Measurements from ENCODE around the gene ADARB2. TPM values are rescaled to one million over a fixed set of nuclear protein-coding genes. Genes with fewer than 3 reads are reported as not detected.
"Not testable (repeated sequence)": the region's sequence is repeated elsewhere in the genome, so short reads cannot be mapped to it uniquely, and the experiment has no call there.

The ADARB2 gene
- total and polyA plus RNA-seq, 7 experiments from 2014 or later = 0.05 to 13.6 (median 6.3) TPM; not detected in 3

- no peaks in the 10 kb centered on the region for H3K9me3 Mint-ChIP-seq
- Histone ChIP-seq H3K27ac (ENCODE audit: low read depth, low read length) (no peak overlapping the region), H3K4me3 (ENCODE audit: low read length) (no peak overlapping the region), H3K36me3 (ENCODE audit: control insufficient read depth in 2 of 3, insufficient read depth in 3 of 3, low read length in 3 of 3) (no peaks in the 10 kb centered on the region), H3K27me3 (ENCODE audit: control insufficient read depth in 2 of 2, insufficient read depth in 2 of 2, low read length in 2 of 2) (no peaks in the 10 kb centered on the region), H3K9me3 (ENCODE audit: control insufficient read depth in 2 of 3, low read length in 3 of 3) (no peaks in the 10 kb centered on the region), H3K4me1 (ENCODE audit: control insufficient read depth in 2 of 2, insufficient read depth in 2 of 2, low read length in 2 of 2) (peaks cover 3 to 5% of the 10 kb centered on the region in 2 donors)
- no peak for ATAC-seq
- peaks cover 4 to 24% (median 15%) of the 10 kb centered on the region in 7 donors for H3K4me1 Mint-ChIP-seq
- H3K36me3 Mint-ChIP-seq = no peaks in the 10 kb centered on the region
- peaks cover 0 to 13% (median 3%) of the 10 kb centered on the region in 5 donors for H3K27me3 Mint-ChIP-seq
- intact Hi-C loops (cut with micrococcal nuclease) = no loop called here
- H3K27ac Mint-ChIP-seq = no peak overlapping the region
- ChIA-PET POLR2A (no interaction called here), CTCF (interaction anchor here (0.6 kb wide), 1 partner anchor 245 kb away, joined by 3 read pairs; no protein-coding TSS in a partner anchor)
- H3K4me3 Mint-ChIP-seq = no peak overlapping the region
- no peak for DNase-seq
Measured at GRCh38 chr10:1354809-1355710, 382.3 kb downstream of the ADARB2 start.

GRCh38 chr10:1352296-1352695 lies 385.0 kb downstream of the ADARB2 start:
- CTCF ChIA-PET; H3K36me3 ChIP-seq (ENCODE audit: control insufficient read depth in 2 of 3, insufficient read depth in 3 of 3, low read length in 3 of 3); intact Hi-C loops (cut with micrococcal nuclease); H3K9me3 ChIP-seq (ENCODE audit: control insufficient read depth in 2 of 3, low read length in 3 of 3); H3K4me1 Mint-ChIP-seq; POLR2A ChIA-PET; H3K4me3 Mint-ChIP-seq; H3K4me3 ChIP-seq (ENCODE audit: low read length); ATAC-seq; H3K27ac ChIP-seq (ENCODE audit: low read depth, low read length); H3K4me1 ChIP-seq (ENCODE audit: control insufficient read depth in 2 of 2, insufficient read depth in 2 of 2, low read length in 2 of 2); H3K27me3 ChIP-seq (ENCODE audit: control insufficient read depth in 2 of 2, insufficient read depth in 2 of 2, low read length in 2 of 2); H3K27ac Mint-ChIP-seq; DNase-seq; H3K9me3 Mint-ChIP-seq; H3K36me3 Mint-ChIP-seq: not testable (repeated sequence)
- H3K27me3 Mint-ChIP-seq = peaks cover 0 to 18% (median 9%) of the 10 kb centered on the region in 5 donors

- H3K4me1 ChIP-seq (ENCODE audit: control insufficient read depth in 2 of 2, insufficient read depth in 2 of 2, low read length in 2 of 2) = no peaks in the 10 kb centered on the region
- Mint-ChIP-seq H3K4me1 (peaks cover 0 to 4% (median 0%) of the 10 kb centered on the region in 7 donors), H3K9me3 (no peaks in the 10 kb centered on the region), H3K27ac (no peak overlapping the region), H3K27me3 (peaks cover 0 to 12% (median 9%) of the 10 kb centered on the region in 5 donors), H3K36me3 (no peaks in the 10 kb centered on the region), H3K4me3 (no peak overlapping the region)
- CTCF ChIA-PET = interaction anchor here (0.6 kb wide), 1 partner anchor 13 kb away, joined by 3 read pairs; no protein-coding TSS in a partner anchor
- no peaks in the 10 kb centered on the region for H3K9me3 ChIP-seq (ENCODE audit: control insufficient read depth in 2 of 3, low read length in 3 of 3)
- DNase-seq (no peak), ATAC-seq (no peak)
- H3K27ac ChIP-seq (ENCODE audit: low read depth, low read length) = no peak overlapping the region
- intact Hi-C loops (cut with micrococcal nuclease) = no loop called here
- no peaks in the 10 kb centered on the region for H3K27me3 ChIP-seq (ENCODE audit: control insufficient read depth in 2 of 2, insufficient read depth in 2 of 2, low read length in 2 of 2)
- H3K4me3 ChIP-seq (ENCODE audit: low read length) = no peak overlapping the region
- no peaks in the 10 kb centered on the region for H3K36me3 ChIP-seq (ENCODE audit: control insufficient read depth in 2 of 3, insufficient read depth in 3 of 3, low read length in 3 of 3)
- POLR2A ChIA-PET = no interaction called here
Measured at GRCh38 chr10:1348773-1349050, 388.6 kb downstream of the ADARB2 start.

- POLR2A ChIA-PET = no interaction called here
Measured at GRCh38 chr10:1347962-1348772, 389.2 kb downstream of the ADARB2 start.

GRCh38 chr10:1347525-1347924 lies 389.8 kb downstream of the ADARB2 start:
- Histone ChIP-seq H3K9me3 (ENCODE audit: control insufficient read depth in 2 of 3, low read length in 3 of 3) (no peaks in the 10 kb centered on the region), H3K27ac (ENCODE audit: low read depth, low read length) (no peak overlapping the region), H3K4me1 (ENCODE audit: control insufficient read depth in 2 of 2, insufficient read depth in 2 of 2, low read length in 2 of 2) (no peaks in the 10 kb centered on the region), H3K36me3 (ENCODE audit: control insufficient read depth in 2 of 3, insufficient read depth in 3 of 3, low read length in 3 of 3) (no peaks in the 10 kb centered on the region), H3K27me3 (ENCODE audit: control insufficient read depth in 2 of 2, insufficient read depth in 2 of 2, low read length in 2 of 2) (no peaks in the 10 kb centered on the region), H3K4me3 (ENCODE audit: low read length) (no peak overlapping the region)
- POLR2A ChIA-PET = no interaction called here
- peaks cover 0 to 12% (median 9%) of the 10 kb centered on the region in 5 donors for H3K27me3 Mint-ChIP-seq
- ATAC-seq (no peak), DNase-seq (no peak)
- H3K9me3 Mint-ChIP-seq = no peaks in the 10 kb centered on the region
- intact Hi-C loops (cut with micrococcal nuclease) = no loop called here
- no peaks in the 10 kb centered on the region for H3K36me3 Mint-ChIP-seq
- no peak overlapping the region for H3K27ac Mint-ChIP-seq
- no peak overlapping the region for H3K4me3 Mint-ChIP-seq
- CTCF ChIA-PET = interaction anchor here (0.5 to 0.9 kb wide), 2 partner anchors 21 to 128 kb away, joined by 3 read pairs; no protein-coding TSS in a partner anchor
- peaks cover 0 to 4% (median 0%) of the 10 kb centered on the region in 7 donors for H3K4me1 Mint-ChIP-seq

More at GRCh38 chr10:1347962-1348772, 389.2 kb downstream of the ADARB2 start:
- Mint-ChIP-seq H3K27me3 (peaks cover 0 to 12% (median 9%) of the 10 kb centered on the region in 5 donors), H3K27ac (no peak overlapping the region), H3K4me3 (no peak overlapping the region), H3K4me1 (peaks cover 0 to 4% (median 0%) of the 10 kb centered on the region in 7 donors), H3K36me3 (no peaks in the 10 kb centered on the region), H3K9me3 (no peaks in the 10 kb centered on the region)
- Histone ChIP-seq H3K4me1 (ENCODE audit: control insufficient read depth in 2 of 2, insufficient read depth in 2 of 2, low read length in 2 of 2) (no peaks in the 10 kb centered on the region), H3K9me3 (ENCODE audit: control insufficient read depth in 2 of 3, low read length in 3 of 3) (no peaks in the 10 kb centered on the region), H3K4me3 (ENCODE audit: low read length) (no peak overlapping the region), H3K27ac (ENCODE audit: low read depth, low read length) (no peak overlapping the region), H3K36me3 (ENCODE audit: control insufficient read depth in 2 of 3, insufficient read depth in 3 of 3, low read length in 3 of 3) (no peaks in the 10 kb centered on the region), H3K27me3 (ENCODE audit: control insufficient read depth in 2 of 2, insufficient read depth in 2 of 2, low read length in 2 of 2) (no peaks in the 10 kb centered on the region)
- CTCF ChIA-PET = interaction anchor here (0.5 to 0.9 kb wide), 3 partner anchors 13 to 129 kb away, joined by 3 read pairs; no protein-coding TSS in a partner anchor
- no peak for ATAC-seq
- DNase-seq = no peak
- intact Hi-C loops (cut with micrococcal nuclease) = no loop called here

GRCh38 chr10:1346201-1346600 lies 391.1 kb downstream of the ADARB2 start:
- Histone ChIP-seq H3K9me3 (ENCODE audit: control insufficient read depth in 2 of 3, low read length in 3 of 3) (no peaks in the 10 kb centered on the region), H3K27me3 (ENCODE audit: control insufficient read depth in 2 of 2, insufficient read depth in 2 of 2, low read length in 2 of 2) (no peaks in the 10 kb centered on the region), H3K4me1 (ENCODE audit: control insufficient read depth in 2 of 2, insufficient read depth in 2 of 2, low read length in 2 of 2) (no peaks in the 10 kb centered on the region), H3K36me3 (ENCODE audit: control insufficient read depth in 2 of 3, insufficient read depth in 3 of 3, low read length in 3 of 3) (no peaks in the 10 kb centered on the region), H3K27ac (ENCODE audit: low read depth, low read length) (no peak overlapping the region), H3K4me3 (ENCODE audit: low read length) (no peak overlapping the region)
- no peak for DNase-seq
- Mint-ChIP-seq H3K4me3 (no peak overlapping the region), H3K27me3 (peaks cover 0 to 12% (median 9%) of the 10 kb centered on the region in 5 donors), H3K9me3 (no peaks in the 10 kb centered on the region), H3K4me1 (peaks cover 0 to 4% (median 0%) of the 10 kb centered on the region in 7 donors), H3K27ac (no peak overlapping the region), H3K36me3 (no peaks in the 10 kb centered on the region)
- intact Hi-C loops (cut with micrococcal nuclease) = no loop called here
- no peak for ATAC-seq
- CTCF ChIA-PET = no interaction called here
- POLR2A ChIA-PET = no interaction called here

Measured in naive thymus-derived CD4-positive, alpha-beta T cell (primary cell).